Neural crest cell (in vitro differentiated cells): ENCODE results near the gene ACTA2. TPM values are rescaled to one million over a fixed set of nuclear protein-coding genes. Genes with fewer than 3 reads are reported as not detected.

ENCODE experiments used
- DNase-seq: peaks from one replicate; pipeline ENCODE4 v3.0.0; 2021; ENCODE audit warnings: low read depth, mixed read lengths, low spot score
- H3K27ac Mint-ChIP-seq: one replicate; pipeline ENCODE4 v1.8.0; 2021; ENCODE audit warnings: mild to moderate bottlenecking, mixed read lengths; ENCODE audit not compliant: unreplicated experiment
- H3K27me3 Mint-ChIP-seq: 2 replicates; pipeline ENCODE4 v1.8.0; 2021; ENCODE audit warnings: low read depth, mild to moderate bottlenecking, mixed read lengths
- H3K36me3 Mint-ChIP-seq: 2 replicates; pipeline ENCODE4 v1.8.0; 2021; ENCODE audit warnings: low read depth, mild to moderate bottlenecking, mixed read lengths
- H3K4me1 Mint-ChIP-seq: 2 replicates; pipeline ENCODE4 v1.8.0; 2021; ENCODE audit warnings: mixed read lengths
- H3K4me3 Mint-ChIP-seq: one replicate; pipeline ENCODE4 v1.8.0; 2021; ENCODE audit warnings: mild to moderate bottlenecking, mixed read lengths
- H3K9me3 Mint-ChIP-seq: 2 replicates; pipeline ENCODE4 v1.8.0; 2021; ENCODE audit warnings: mixed read lengths
- CTCF ChIP-seq: fragments of 200-600 bp; sonication (generic); conservative IDR thresholded peaks from 2 replicates; pipeline ENCODE4 v1.5.0; 2021; ENCODE audit warnings: antibody characterized with exemption, mild to moderate bottlenecking
- total RNA-seq: library from RNA; stranded (reverse); gene quantifications from 2 replicates; pipeline ENCODE4 v1.2.1, GENCODE V29; 2021

ACTA2 gene
- total RNA-seq, 1 donor from 2014 or later, result 7.0 TPM

DNA sequence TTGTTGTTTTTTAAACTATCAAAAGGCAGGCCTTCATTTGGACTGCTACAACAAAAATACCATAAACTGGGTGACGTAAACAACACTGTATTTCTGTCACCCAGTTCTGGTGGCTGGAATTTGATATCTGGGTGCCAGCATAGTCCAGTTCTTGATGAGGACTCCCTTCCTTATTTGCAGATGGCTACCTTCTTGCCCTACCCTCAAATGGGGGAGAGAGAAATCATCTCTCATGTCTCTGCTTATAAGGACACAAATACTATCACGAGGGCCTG is 25.2 kb downstream of the ACTA2 start:
- Mint-ChIP-seq H3K27me3 (no peaks in the 10 kb centered on the region), H3K36me3 (no peaks in the 10 kb centered on the region), H3K9me3 (no peaks in the 10 kb centered on the region), H3K27ac (no peak overlapping the region), H3K4me1 (peaks cover under 1% of the 10 kb centered on the region), H3K4me3 (no peak overlapping the region)
- no peak for DNase-seq
- no peak for TF ChIP-seq CTCF

DNA sequence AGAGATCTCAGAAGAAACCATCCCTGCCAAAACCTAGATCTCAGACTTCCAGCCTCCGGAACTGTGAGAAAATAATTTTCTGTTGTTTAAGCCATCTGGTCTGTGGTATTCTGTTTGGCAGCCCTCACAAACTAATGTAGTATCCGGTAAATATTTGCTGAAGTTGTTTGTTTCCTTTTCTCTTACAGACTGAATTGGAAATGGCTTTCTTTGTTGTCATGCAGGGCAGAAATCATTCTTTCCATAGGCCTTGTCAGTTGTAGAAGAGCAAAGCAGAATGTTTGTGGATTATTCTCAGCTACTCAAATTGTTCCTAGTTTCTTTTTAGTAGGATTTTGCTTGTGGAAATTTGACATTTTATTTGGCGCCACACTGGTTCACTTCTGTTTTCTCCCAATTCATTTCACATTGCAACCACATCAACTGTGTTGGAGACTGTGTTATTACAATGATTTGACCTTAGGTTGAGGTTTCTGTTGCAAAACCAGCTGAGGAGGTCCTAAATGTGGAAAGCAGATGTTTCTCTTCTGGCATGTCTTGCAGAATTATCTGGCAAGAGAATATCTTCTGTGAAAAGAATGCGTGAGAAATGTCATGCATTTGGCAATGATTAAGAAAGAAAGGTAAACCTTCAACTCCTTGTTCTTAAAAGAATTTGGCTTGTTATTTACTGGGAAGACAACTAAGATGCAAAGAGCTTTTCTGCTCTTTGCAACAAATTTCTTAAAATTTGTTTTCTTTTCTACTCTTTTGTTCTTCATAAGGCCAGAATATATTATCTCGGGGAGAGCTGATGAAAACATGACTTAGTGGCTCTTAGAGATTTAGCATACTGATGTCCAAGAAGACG is 25.8 kb downstream of the ACTA2 start:
- no peak for DNase-seq
- no peak for TF ChIP-seq CTCF
- Mint-ChIP-seq H3K36me3 (no peaks in the 10 kb centered on the region), H3K9me3 (no peaks in the 10 kb centered on the region), H3K4me3 (no peak overlapping the region), H3K27ac (no peak overlapping the region), H3K4me1 (no peaks in the 10 kb centered on the region), H3K27me3 (no peaks in the 10 kb centered on the region)

- Mint-ChIP-seq H3K27ac (no peak overlapping the region), H3K9me3 (no peaks in the 10 kb centered on the region), H3K4me3 (no peak overlapping the region), H3K36me3 (no peaks in the 10 kb centered on the region), H3K4me1 (peaks cover 4% of the 10 kb centered on the region), H3K27me3 (no peaks in the 10 kb centered on the region)
- no peak for DNase-seq
- no peak for TF ChIP-seq CTCF
Measured at GRCh38 chr10:88923520-88923919, 29.1 kb downstream of the ACTA2 start.

DNA sequence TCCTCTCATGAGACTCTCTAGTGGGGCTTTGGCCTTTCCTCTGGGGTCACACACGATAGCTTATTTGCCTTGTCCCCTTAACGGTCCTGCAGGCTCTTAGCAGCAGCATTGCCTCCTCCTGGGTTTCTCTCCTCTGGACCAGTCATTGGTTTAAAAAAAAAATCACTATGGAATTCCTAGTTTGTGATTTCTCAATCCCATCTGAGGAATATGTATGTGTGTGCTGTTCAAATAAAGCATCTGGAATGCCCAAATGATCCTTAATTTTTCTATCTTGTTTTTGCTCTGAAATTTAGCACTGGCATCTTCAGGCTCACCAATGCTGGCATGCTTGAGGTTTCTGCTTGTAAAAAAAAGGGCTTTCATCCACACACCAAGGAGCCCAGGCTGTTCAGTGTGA is 30.5 kb downstream of the ACTA2 start:
- DNase-seq, result no peak
- Mint-ChIP-seq H3K27ac (no peak overlapping the region), H3K4me1 (peaks cover 4% of the 10 kb centered on the region), H3K36me3 (no peaks in the 10 kb centered on the region), H3K4me3 (no peak overlapping the region), H3K9me3 (no peaks in the 10 kb centered on the region), H3K27me3 (no peaks in the 10 kb centered on the region)
- no peak for TF ChIP-seq CTCF

- Mint-ChIP-seq H3K36me3 (no peaks in the 10 kb centered on the region), H3K27ac (no peak overlapping the region), H3K27me3 (no peaks in the 10 kb centered on the region), H3K4me3 (no peak overlapping the region), H3K4me1 (peaks cover 5% of the 10 kb centered on the region), H3K9me3 (no peaks in the 10 kb centered on the region)
- no peak for TF ChIP-seq CTCF
- DNase-seq, result no peak
Measured at GRCh38 chr10:88920986-88921593, 31.5 kb downstream of the ACTA2 start.
